ENCODE data around the gene PDE4B.

DNA sequence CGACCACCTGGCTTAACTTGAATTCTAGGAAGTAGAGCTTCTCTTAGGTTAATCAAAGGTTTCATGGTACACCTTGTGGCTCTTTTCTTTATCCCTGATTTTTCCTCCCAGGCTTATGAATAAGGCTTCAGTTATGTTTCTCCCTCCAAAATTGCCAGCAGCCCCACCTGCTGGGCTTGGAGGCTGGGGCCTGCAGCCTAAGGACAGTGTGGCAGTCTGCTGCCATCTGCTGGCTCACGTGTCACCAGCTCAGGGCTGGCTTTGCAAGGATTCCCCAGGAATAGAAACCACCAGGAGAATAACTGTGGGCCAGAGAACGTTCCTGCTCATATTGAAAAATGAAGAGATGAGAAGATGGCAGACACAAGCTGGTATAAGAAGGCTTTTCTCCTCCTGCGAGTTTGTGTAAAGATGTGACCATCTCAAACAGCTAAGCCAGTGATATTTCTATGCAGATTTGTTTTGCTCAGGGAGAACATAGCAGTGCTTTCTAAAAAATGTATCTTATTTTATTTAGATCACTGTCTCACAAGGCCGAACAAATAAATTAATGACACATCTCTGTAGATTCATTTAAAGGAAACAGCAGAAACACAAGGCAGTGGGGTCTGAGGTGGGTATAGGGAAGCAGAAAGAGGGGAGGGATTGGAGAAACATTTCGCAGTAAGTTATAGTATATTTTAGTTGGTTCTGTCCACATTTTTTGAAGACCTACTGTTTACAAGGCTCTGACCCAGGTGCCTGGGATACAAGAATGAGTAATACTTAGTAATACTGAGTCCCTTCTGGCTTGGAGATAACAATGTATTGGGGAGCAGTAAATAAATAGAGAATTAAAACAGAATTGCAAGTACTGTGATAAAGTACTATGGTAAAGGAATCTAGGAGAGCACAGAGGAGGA lies 450.2 kb downstream of the PDE4B start:
- TF ChIP-seq POLR2A (IDR thresholded peaks at IDR 0.05) (no peak), EP300 (IDR thresholded peaks at IDR 0.05) (no peak)
- TF ChIP-seq, protein P1, sequence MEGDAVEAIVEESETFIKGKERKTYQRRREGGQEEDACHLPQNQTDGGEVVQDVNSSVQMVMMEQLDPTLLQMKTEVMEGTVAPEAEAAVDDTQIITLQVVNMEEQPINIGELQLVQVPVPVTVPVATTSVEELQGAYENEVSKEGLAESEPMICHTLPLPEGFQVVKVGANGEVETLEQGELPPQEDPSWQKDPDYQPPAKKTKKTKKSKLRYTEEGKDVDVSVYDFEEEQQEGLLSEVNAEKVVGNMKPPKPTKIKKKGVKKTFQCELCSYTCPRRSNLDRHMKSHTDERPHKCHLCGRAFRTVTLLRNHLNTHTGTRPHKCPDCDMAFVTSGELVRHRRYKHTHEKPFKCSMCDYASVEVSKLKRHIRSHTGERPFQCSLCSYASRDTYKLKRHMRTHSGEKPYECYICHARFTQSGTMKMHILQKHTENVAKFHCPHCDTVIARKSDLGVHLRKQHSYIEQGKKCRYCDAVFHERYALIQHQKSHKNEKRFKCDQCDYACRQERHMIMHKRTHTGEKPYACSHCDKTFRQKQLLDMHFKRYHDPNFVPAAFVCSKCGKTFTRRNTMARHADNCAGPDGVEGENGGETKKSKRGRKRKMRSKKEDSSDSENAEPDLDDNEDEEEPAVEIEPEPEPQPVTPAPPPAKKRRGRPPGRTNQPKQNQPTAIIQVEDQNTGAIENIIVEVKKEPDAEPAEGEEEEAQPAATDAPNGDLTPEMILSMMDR (IDR thresholded peaks at IDR 0.05) = peak; percentile 94 to 98 (median 96)
